Germinal center (tissue), 1 donor: Measurements from ENCODE around the gene ANAPC16.
"Not testable (repeated sequence)": the region's sequence is repeated elsewhere in the genome, so short reads cannot be mapped to it uniquely, and the experiment has no call there.

ENCODE experiments used
- DNase-seq: peaks from one replicate; pipeline ENCODE4 v3.0.0; 2012; ENCODE audit warnings: mixed read lengths, low spot score

Gene ANAPC16

DNA sequence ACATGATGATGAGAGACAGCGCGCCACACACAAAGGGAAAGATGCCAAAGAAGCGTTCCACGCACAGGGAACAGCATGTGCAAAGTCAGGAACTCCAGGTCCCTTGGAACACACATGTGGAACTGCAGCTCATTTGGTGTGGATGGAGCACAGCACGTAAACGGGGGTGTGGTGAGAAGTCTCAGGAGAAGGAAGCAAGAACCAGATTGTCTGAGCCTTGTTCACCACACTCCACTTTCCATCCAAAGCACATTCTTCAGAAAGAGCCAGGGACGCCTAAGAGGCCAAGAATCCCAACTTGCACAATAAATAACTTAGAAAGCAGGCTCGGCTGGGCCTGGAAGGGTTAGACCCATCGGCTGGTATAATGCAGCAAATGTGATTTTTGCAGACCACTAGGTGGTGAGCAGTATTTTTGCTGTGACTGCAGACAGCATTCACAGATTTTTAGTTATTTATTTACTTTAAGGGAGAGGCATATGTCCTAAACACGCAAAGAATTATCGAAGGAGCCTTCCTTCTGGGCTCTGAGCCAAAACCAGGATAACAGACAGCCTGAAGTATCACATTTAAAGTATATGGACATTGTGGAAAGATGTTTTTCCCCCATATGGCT is 28.1 kb downstream of the ANAPC16 start:
- no peak for DNase-seq

DNA sequence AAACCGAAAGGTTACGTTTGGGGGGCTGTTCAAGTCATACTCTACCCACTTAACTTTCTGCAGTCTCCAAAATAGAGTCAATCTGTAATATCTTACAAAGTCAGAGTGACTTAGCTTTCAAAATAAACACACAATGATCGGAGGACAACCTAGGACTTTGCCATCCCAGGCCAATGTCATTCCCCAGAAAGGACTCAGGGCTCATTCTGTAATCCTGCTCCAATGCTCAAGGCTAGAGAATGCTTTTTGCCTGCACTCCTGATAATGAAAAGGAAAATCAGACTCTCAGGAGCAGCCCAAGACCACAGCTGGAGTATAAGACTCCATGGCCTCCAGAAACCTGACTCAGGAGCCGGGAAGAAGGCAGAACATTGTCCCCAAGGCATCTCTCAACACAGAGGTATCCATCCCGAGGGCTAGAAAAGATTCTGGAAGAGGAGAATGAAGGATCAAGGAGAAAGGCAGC is 28.8 kb downstream of the ANAPC16 start:
- DNase-seq = no peak

DNA sequence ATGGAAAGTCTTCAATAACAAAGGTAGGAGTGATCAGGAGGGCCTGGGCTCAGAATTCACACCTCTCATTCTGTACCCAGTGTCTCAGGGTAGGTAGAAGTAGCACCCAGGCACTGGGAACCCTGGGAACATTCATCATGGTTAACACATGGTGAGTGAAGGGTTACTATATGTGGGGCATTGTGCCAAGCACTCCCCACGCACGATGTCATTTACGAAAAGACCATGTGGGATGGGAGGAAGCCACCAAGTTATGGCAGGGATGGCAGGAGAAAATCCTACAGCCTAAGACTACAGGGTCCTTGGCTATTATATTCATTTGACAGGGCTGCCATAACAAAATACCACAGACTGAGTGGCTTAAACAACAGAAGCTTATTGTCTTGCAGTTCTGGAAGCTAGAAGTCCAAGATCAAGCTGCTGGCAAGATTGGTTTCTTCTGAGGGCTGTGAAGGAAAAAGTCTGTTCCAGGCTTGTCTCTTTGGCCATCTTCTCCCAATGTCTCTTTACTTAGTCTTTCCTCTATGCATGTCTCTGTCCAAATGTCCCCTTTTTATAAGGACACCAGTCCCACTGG is 30.2 kb downstream of the ANAPC16 start:
- no peak for DNase-seq

- peak; percentile 89 for DNase-seq
Measured at GRCh38 chr10:72248468-72249151, 32.8 kb downstream of the ANAPC16 start.

GRCh38 chr10:72249176-72249862 is 33.5 kb downstream of the ANAPC16 start:
- DNase-seq = not testable (repeated sequence)

DNA sequence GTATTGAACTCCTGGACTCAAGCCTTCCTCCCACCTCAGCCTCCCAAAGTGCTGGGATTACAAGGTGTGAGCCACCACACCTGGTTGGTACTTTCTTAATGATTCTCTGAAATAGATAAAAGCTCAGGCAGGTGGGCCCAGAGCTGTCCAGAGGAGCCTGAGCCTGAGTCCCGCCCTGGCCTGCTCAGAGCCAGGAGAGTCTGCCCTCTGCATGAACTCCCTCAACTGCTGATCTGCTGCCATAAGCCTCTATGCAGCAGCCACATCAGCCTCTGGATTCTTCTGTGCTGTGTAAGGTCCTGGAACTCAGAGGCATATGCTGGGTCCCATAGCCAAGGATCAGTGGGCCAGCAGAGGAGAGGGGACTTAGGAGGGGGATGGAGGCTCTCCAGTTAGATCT is 34.9 kb downstream of the ANAPC16 start:
- no peak for DNase-seq

- no peak for DNase-seq
Measured at GRCh38 chr10:72251635-72252034, 35.8 kb downstream of the ANAPC16 start.

GRCh38 chr10:72252972-72253371 is 37.2 kb downstream of the ANAPC16 start:
- DNase-seq = no peak

- DNase-seq = no peak
Measured at GRCh38 chr10:72253578-72253977, 37.8 kb downstream of the ANAPC16 start.

GRCh38 chr10:72254813-72255568 is 39.2 kb downstream of the ANAPC16 start:
- DNase-seq = peak; percentile 45

DNA sequence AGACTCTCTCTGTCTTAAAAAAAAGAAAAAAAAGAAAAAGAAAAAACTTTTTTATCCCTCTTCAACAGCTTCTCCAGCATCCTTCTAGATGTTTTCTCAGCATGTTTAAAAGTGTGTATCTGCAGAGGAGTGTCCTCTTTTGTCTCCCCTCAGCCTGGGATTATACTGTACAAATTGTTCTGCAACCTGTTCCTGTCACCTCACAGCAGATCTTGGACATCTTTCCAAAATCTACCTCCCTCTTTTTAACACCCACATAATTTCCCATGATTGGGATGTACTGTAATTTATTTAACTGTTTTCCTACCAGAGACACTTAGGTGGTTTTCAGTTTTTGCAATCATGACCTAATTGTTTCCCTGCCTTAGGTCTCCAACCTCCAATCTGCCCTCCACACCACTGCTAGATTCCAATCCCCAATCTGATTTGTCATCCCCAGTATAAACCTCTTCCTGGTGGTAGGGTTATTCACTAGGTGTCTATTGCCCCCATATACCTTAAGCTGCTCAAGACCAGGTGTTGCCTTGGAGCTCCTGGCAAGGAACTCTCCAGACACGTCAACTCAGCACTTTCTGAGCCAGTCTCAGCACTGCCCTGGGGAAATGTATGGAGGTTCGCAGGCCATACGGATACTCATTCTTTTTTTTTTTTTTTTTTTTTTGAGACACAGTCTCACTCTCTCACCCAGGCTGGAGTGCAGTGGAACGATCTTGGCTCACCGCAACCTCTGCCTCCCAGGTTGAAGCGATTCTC is 40.3 kb downstream of the ANAPC16 start:
- no peak for DNase-seq

GRCh38 chr10:72257051-72257892 is 41.5 kb downstream of the ANAPC16 start:
- DNase-seq = peak; percentile 52

DNA sequence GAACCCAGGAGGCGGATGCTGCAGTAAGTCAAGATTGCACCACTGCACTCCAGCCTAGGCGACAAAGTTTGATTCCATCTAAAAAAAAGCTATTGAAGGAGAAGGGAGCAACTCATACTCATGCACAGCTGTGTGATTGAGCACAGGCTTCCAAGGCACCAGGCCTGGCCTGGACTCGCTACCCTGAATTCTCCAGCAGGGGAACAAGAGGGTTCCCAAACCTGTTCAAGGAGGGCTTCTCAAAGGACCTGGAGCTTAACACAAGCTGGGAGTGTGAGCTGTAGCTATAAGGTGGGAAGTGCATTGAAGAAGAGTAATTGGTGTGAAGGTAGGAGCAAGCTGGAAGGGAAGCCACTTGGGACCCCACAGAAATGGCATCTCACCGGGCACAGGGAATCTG is 42.8 kb downstream of the ANAPC16 start:
- DNase-seq = no peak

GRCh38 chr10:72259491-72260238 is 43.9 kb downstream of the ANAPC16 start:
- DNase-seq = peak; percentile 36

GRCh38 chr10:72260239-72260975 is 44.6 kb downstream of the ANAPC16 start:
- DNase-seq = peak; percentile 91

DNA sequence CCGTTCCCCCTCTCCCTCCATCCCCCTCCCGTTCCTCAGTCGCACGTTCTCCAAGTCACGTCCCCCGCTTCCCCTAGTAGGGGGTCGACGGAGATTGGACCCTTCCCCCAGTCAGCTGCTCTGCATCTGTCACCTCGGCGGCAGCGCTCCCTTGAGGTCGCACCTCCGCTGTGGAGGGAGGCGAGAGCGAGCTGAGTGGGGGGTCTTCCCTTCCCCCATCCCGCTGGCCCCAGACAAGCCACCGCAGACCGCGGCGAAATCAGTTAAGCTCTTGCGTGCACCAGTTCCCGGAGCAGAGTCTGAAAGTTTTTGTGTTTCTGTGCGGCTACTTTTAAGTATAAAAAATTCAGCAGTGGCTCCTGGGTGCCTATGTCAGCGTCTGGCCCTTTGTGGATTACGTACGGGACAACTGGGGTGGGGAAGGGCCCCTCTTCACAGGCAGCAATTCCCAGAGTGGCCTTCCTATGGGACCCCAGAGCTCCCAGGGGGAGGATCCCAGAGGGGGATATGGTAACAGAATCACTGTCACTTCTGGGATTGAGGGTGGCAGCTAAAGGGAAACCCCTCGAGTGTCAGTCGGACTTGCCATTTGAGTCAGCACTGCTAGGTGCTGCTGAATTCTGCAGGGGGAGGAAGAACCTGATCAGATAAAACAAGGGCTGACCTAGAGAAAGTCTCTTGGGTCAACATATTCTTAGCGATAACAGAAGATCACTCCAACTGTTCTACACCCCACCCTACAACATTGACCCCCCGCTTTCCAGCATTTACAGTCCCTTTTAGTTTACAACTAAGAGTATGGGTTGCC is 45.4 kb downstream of the ANAPC16 start:
- DNase-seq = peak; percentile 55

DNA sequence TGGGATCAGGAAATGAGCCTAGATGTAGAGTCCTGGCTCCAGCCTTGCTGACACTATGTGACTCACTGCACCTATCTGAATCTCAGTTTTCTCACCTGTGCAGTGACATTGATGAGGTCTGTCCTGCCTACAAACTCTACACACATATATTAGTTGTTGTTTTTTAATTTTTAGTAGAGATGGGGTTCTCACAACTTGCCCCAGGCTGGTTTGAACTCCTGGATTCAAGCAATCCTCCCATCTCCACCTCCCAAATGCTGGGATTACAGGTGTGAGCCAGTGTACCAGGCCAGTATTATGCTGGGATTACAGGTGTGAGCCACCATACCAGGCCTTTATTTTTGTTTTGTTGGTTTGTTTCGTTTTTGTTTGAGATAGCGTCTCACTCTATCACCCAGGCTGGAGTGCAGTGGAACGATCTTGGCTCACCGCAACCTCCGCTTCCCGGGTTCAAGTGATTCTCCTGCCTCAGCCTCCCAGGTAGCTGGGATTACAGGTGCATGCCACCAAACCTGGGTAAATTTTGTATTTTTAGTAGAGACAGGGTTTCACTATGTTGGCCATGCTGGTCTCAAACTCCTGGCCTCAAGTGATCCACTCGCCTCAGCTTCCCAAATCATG is 46.1 kb downstream of the ANAPC16 start:
- DNase-seq = no peak
